Epithelial cell of prostate (primary cell): ENCODE data around the gene SQSTM1.
"Not testable (repeated sequence)": the region's sequence is repeated elsewhere in the genome, so short reads cannot be mapped to it uniquely, and the experiment has no call there.

ENCODE experiments used
- DNase-seq: peaks from one replicate; pipeline ENCODE4 v3.0.0-alpha.2; 2011; ENCODE audit warnings: low read depth, low spot score
- H3K27ac ChIP-seq: fragments of 450-650 bp; 2 replicates; pipeline ENCODE4 v1.5.1; 2017; ENCODE audit warnings: mild to moderate bottlenecking

SQSTM1 gene

GRCh38 chr5:179820483-179821297, at the start of gene SQSTM1:
SQSTM1 (plus strand) TSS chr5:179820905; CDS start chr5:179820937, 32 bp downstream.
- DNase-seq = no peak
- H3K27ac ChIP-seq = peak within 1 kb of the TSS; percentile 84

GRCh38 chr5:179771311-179771895, 49.3 kb upstream of the SQSTM1 start:
- H3K27ac ChIP-seq = no peak overlapping the region
- DNase-seq = no peak

GRCh38 chr5:179772351-179772750, 48.4 kb upstream of the SQSTM1 start:
- DNase-seq = no peak

GRCh38 chr5:179773686-179774040, 47.0 kb upstream of the SQSTM1 start:
- H3K27ac ChIP-seq = no peak overlapping the region
- DNase-seq = no peak

More at GRCh38 chr5:179772351-179772750, 48.4 kb upstream of the SQSTM1 start:
- H3K27ac ChIP-seq = no peak overlapping the region

- H3K27ac ChIP-seq = no peak overlapping the region
- DNase-seq = no peak
These were observed 46.3 kb upstream of the SQSTM1 start for GRCh38 chr5:179774442-179774841.

- H3K27ac ChIP-seq = no peak overlapping the region
- no peak for DNase-seq
These were observed 44.2 kb upstream of the SQSTM1 start for GRCh38 chr5:179776411-179776938.

GRCh38 chr5:179777456-179777855, 43.2 kb upstream of the SQSTM1 start:
- no peak overlapping the region for H3K27ac ChIP-seq
- DNase-seq = no peak

- DNase-seq = no peak
- no peak overlapping the region for H3K27ac ChIP-seq
These were observed 42.8 kb upstream of the SQSTM1 start for GRCh38 chr5:179777909-179778308.

- no peak overlapping the region for H3K27ac ChIP-seq
- DNase-seq = no peak
These were observed 42.1 kb upstream of the SQSTM1 start for GRCh38 chr5:179778591-179778990.

- no peak overlapping the region for H3K27ac ChIP-seq
- DNase-seq = no peak
These were observed 40.9 kb upstream of the SQSTM1 start for GRCh38 chr5:179779826-179780225.

GRCh38 chr5:179780362-179780761, 40.3 kb upstream of the SQSTM1 start:
- DNase-seq = no peak
- H3K27ac ChIP-seq = no peak overlapping the region

- no peak overlapping the region for H3K27ac ChIP-seq
- no peak for DNase-seq
These were observed 38.9 kb upstream of the SQSTM1 start for GRCh38 chr5:179781846-179782245.

- DNase-seq = no peak
- no peak overlapping the region for H3K27ac ChIP-seq
These were observed 37.6 kb upstream of the SQSTM1 start for GRCh38 chr5:179783128-179783527.

- no peak for DNase-seq
- H3K27ac ChIP-seq = no peak overlapping the region
These were observed 33.8 kb upstream of the SQSTM1 start for GRCh38 chr5:179786861-179787260.

- no peak for DNase-seq
- no peak overlapping the region for H3K27ac ChIP-seq
These were observed 32.4 kb upstream of the SQSTM1 start for GRCh38 chr5:179788193-179788854.

GRCh38 chr5:179789278-179789677, 31.4 kb upstream of the SQSTM1 start:
- not testable (repeated sequence) for H3K27ac ChIP-seq, DNase-seq

- no peak overlapping the region for H3K27ac ChIP-seq
- DNase-seq = no peak
These were observed 28.7 kb upstream of the SQSTM1 start for GRCh38 chr5:179791881-179792611.

GRCh38 chr5:179792612-179793467, 27.9 kb upstream of the SQSTM1 start:
- no peak overlapping the region for H3K27ac ChIP-seq
- DNase-seq = no peak

GRCh38 chr5:179793468-179794139, 27.1 kb upstream of the SQSTM1 start, which contains the start of gene LTC4S:
LTC4S (plus strand) TSS chr5:179793986; CDS start chr5:179794081, 95 bp downstream.
- DNase-seq = no peak
- H3K27ac ChIP-seq = no peak within 1 kb of the TSS
